ENCODE measurements around the gene SEPTIN6.

DNA sequence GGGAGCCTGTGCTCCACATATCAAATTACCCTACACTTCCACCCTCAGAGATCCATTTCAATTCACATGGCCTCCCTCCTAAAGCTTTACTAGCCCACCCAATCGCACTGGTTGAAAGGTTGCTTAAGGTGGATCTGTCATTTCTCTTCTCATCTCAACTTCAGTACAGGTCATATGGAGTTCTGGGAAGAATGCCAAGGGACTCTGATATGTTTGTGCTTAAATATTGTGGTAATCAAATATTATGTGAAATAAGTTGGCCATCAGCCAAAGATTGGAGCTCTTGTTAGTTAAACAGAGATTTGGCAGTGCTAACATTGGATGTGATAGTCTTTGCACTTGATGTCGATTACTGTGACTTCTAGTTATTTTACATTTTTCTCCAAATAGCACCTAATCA, 20.5 kb downstream of the SEPTIN6 start:
- TF ChIP-seq GATA3 (IDR thresholded peaks at IDR 0.05; ENCODE audit: low read depth, low read length), result no peak
- TF ChIP-seq GATA2 (IDR thresholded peaks at IDR 0.05; ENCODE audit: low read depth, low read length), result no peak

All from SH-SY5Y (cell line).